Activated naive CD8-positive, alpha-beta T cell treated with anti-CD3 and anti-CD28 coated beads, Interleukin-2, amount 10 ng/mL, durations not matched to agents 7 days and 5 days (primary cell): ENCODE results near the gene TLNRD1. TPM values are rescaled to one million over a fixed set of nuclear protein-coding genes. Genes with fewer than 3 reads are reported as not detected.

Experiments used
- ATAC-seq: fragments of 150-1000 bp; cut with Tn5 transposase; one replicate; pipeline ENCODE4 v1.10.0; 2021; ENCODE audit warnings: low read depth, moderate library complexity
- POLR2A ChIA-PET: fragments of 350-600 bp; sonication (Branson Sonifier 250); formaldehyde crosslinking; loops from one replicate; lab custom pipeline; 2021; ENCODE audit warnings: antibody characterized with exemption; lab: Charles Lee
- DNase-seq: peaks from one replicate; pipeline ENCODE4 v3.0.0; 2021
- H3K27ac Mint-ChIP-seq: one replicate; pipeline ENCODE4 v1.8.0; 2022; ENCODE audit warnings: mild to moderate bottlenecking, mixed read lengths
- H3K27me3 Mint-ChIP-seq: one replicate; pipeline ENCODE4 v1.8.0; 2022; ENCODE audit warnings: mild to moderate bottlenecking, moderate library complexity, mixed read lengths
- H3K36me3 Mint-ChIP-seq: one replicate; pipeline ENCODE4 v1.8.0; 2021; ENCODE audit warnings: mild to moderate bottlenecking, mixed read lengths
- H3K4me1 Mint-ChIP-seq: one replicate; pipeline ENCODE4 v1.8.0; 2021; ENCODE audit warnings: mixed read lengths
- H3K4me3 Mint-ChIP-seq: one replicate; pipeline ENCODE4 v1.8.0; 2022; ENCODE audit warnings: mild to moderate bottlenecking, moderate library complexity, mixed read lengths
- H3K9me3 Mint-ChIP-seq: one replicate; pipeline ENCODE4 v1.8.0; 2021; ENCODE audit warnings: mixed read lengths
- total RNA-seq, 2 experiments: library from RNA; stranded (reverse); gene quantifications; one replicate each; pipeline ENCODE4 v1.2.3, GENCODE V29; 2021

Gene TLNRD1
- total RNA-seq, 2 experiments from 2014 or later: 24.0 to 24.5 TPM

DNA sequence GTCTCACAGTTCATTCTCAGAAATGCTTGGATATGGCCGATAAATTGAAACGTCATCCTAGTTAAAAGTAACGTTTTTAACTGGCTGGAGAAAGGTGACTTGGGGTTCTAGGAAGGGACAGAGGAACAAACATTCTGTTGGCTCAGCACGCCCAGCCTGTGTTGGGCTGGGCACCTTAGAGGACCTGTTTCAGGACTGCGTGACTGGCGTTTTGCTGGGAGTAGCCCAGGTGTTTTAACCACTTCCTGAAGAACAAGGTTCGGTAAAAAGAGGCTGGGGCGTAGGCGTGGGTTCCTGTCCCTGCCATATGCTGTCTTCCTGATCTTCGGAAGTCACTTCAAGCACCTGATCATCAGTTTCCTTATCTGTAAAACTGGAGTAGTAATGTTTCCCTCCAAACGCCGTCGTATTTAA is 1.1 kb upstream of the TLNRD1 start:
- peak; percentile 53 for DNase-seq
- H3K36me3 Mint-ChIP-seq: peaks cover 12% of the 10 kb centered on the region
- ATAC-seq: peak; percentile 20
- peaks cover 41% of the 10 kb centered on the region for H3K4me1 Mint-ChIP-seq
- H3K9me3 Mint-ChIP-seq: no peaks in the 10 kb centered on the region
- peak overlapping the region; percentile 99 for H3K4me3 Mint-ChIP-seq
- POLR2A ChIA-PET: interaction anchor here (0.6 to 3.3 kb wide), 6 partner anchors 9 to 1032 kb away, joined by 3 to 33 read pairs (median 3); no protein-coding TSS in a partner anchor
- peak overlapping the region; percentile 97 for H3K27ac Mint-ChIP-seq
- no peaks in the 10 kb centered on the region for H3K27me3 Mint-ChIP-seq

DNA sequence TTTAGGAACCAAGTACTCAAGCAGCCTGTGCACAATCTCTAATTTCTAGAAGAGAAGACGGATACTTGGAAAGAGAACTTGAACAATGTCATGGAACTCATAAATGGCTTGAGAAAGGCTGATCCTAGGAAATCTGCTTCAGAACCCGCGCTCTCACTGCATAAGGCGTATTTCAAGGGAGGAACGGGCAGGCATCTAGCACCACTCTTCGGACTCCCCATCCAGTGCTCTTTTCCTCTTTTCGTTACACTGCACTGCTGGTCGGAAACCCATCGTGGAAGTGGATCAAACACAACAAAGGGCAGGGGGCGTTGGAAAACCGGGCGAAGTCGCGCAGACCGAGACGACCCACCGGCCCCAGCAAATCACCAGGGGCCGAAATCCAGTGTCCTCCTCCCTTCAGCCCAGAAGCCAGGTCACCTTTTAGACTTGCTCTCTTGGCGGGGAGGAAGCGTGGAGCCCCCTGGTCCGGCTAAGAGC is 539 bp upstream of the TLNRD1 start:
- Mint-ChIP-seq H3K4me3 (peak overlapping the region; percentile 99), H3K36me3 (peaks cover 15% of the 10 kb centered on the region)

DNA sequence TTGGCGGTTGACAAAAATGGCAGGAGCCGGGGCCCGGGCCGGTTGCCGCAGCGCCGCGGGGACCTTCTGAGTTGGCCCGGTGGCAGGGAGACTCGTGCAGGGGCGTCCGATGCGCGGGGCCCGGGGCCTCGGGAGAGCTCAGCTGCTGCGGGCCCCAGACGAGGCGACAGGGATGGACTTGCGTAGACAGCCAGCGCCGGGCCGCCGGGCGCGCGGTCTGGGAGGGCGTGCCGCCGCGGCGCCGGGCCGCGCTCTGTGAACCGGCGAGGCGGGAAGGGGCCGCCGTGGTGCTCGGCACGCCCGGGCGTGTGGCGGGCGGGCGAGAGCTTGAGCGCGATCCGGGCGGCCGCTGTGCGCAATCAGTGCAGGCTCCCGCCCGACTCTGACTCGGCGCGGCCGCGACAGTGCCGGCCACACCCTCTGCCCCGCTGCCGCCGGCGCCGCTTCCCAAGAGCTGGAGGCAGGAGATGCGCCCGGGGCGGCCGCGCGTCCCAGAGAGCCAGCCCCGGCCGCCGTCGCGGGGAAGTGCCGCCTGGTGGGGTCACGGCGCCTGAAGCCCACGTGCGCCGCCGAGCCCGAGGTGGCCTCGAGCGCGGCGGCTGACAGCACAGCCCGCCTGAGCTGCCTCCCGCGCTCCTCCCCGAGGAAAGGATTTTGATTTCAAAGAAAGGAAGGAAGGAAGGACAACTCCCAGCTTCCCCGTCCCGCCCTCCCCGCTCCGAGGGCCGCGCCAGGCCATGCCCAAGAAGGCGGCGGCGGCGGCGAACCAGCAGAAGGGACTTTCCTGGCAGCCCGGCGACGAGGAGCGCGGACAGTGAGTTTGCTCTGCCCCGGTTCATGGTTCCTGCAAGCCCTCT is 657 bp downstream of the TLNRD1 start:
- no peaks in the 10 kb centered on the region for H3K27me3 Mint-ChIP-seq
- POLR2A ChIA-PET: interaction anchor here (0.9 to 3.3 kb wide), 12 partner anchors 9 to 1034 kb away, joined by 3 to 33 read pairs (median 4); no protein-coding TSS in a partner anchor
- H3K27ac Mint-ChIP-seq: peak overlapping the region; percentile 75
- H3K4me1 Mint-ChIP-seq: peaks cover 44% of the 10 kb centered on the region
- ATAC-seq: peak; percentile 43
- peaks cover 17% of the 10 kb centered on the region for H3K36me3 Mint-ChIP-seq
- H3K4me3 Mint-ChIP-seq: peak overlapping the region; percentile 99
- H3K9me3 Mint-ChIP-seq: no peaks in the 10 kb centered on the region
- DNase-seq: no peak

More for the DNA sequence above, 539 bp upstream of the TLNRD1 start:
- POLR2A ChIA-PET: interaction anchor here (0.6 to 3.3 kb wide), 9 partner anchors 9 to 1032 kb away, joined by 3 to 33 read pairs (median 3); no protein-coding TSS in a partner anchor
- Mint-ChIP-seq H3K27me3 (no peaks in the 10 kb centered on the region), H3K9me3 (no peaks in the 10 kb centered on the region), H3K27ac (peak overlapping the region; percentile 97), H3K4me1 (peaks cover 44% of the 10 kb centered on the region)
- DNase-seq (no peak), ATAC-seq (no peak)

DNA sequence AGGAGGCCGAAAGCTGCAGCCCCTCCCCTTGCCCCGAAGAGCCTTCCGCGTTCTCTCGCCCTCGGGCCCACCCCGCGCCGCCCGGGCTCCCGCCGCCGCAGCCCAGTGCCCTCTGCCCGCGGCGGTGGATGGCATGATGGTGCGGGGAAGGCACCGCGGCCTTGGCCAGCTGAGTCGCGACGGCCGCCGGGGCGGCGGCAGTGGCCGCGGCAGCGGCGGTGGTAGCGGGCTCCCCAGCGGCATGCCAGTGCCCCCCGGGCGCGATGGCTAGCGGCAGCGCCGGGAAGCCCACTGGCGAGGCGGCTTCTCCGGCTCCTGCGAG is 1.2 kb downstream of the TLNRD1 start:
- Mint-ChIP-seq H3K9me3 (no peaks in the 10 kb centered on the region), H3K27ac (peak overlapping the region; percentile 38), H3K4me1 (peaks cover 46% of the 10 kb centered on the region), H3K36me3 (peaks cover 17% of the 10 kb centered on the region), H3K4me3 (peak overlapping the region; percentile 84), H3K27me3 (no peaks in the 10 kb centered on the region)
- POLR2A ChIA-PET: interaction anchor here (1.1 to 3.3 kb wide), 9 partner anchors 9 to 325 kb away, joined by 3 to 33 read pairs (median 4); no protein-coding TSS in a partner anchor
- DNase-seq (no peak), ATAC-seq (no peak)

DNA sequence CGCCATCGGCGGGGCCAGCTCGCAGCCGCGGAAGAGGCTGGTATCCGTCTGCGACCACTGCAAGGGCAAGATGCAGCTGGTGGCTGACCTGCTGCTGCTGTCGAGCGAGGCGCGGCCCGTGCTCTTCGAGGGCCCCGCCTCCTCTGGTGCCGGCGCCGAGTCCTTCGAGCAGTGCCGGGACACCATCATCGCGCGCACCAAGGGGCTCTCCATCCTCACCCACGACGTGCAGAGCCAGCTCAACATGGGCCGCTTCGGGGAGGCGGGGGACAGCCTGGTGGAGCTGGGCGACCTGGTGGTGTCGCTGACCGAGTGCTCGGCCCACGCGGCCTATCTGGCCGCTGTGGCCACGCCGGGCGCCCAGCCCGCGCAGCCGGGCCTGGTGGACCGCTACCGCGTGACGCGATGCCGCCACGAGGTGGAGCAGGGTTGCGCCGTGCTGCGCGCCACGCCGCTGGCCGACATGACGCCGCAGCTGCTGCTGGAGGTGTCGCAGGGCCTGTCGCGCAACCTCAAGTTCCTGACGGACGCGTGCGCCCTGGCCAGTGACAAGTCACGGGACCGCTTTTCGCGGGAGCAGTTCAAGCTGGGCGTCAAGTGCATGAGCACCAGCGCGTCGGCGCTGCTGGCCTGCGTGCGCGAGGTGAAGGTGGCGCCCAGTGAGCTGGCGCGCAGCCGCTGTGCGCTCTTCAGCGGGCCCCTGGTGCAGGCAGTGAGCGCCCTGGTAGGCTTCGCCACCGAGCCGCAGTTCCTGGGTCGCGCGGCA is 1.8 kb downstream of the TLNRD1 start:
- Mint-ChIP-seq H3K27ac (peak overlapping the region; percentile 38), H3K27me3 (no peaks in the 10 kb centered on the region), H3K36me3 (peaks cover 18% of the 10 kb centered on the region), H3K4me1 (peaks cover 46% of the 10 kb centered on the region), H3K4me3 (peak overlapping the region; percentile 70), H3K9me3 (no peaks in the 10 kb centered on the region)
- POLR2A ChIA-PET: interaction anchor here (1.1 to 3.3 kb wide), 9 partner anchors 8 to 324 kb away, joined by 3 to 33 read pairs (median 4); no protein-coding TSS in a partner anchor
- no peak for ATAC-seq
- no peak for DNase-seq

DNA sequence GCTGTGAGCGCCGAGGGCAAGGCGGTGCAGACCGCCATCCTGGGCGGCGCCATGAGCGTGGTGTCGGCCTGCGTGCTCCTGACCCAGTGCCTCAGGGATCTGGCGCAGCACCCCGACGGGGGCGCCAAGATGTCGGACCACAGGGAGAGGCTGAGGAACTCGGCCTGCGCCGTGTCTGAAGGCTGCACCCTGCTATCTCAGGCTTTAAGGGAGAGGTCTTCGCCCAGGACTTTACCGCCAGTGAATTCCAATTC is 2.3 kb downstream of the TLNRD1 start:
- Mint-ChIP-seq H3K4me1 (peaks cover 49% of the 10 kb centered on the region), H3K4me3 (peak overlapping the region; percentile 78), H3K27ac (no peak overlapping the region), H3K36me3 (peaks cover 18% of the 10 kb centered on the region), H3K27me3 (no peaks in the 10 kb centered on the region), H3K9me3 (no peaks in the 10 kb centered on the region)
- DNase-seq: no peak
- ATAC-seq: no peak
- POLR2A ChIA-PET: interaction anchor here (2.4 kb wide), 1 partner anchor 15 kb away, joined by 7 read pairs; no protein-coding TSS in a partner anchor

DNA sequence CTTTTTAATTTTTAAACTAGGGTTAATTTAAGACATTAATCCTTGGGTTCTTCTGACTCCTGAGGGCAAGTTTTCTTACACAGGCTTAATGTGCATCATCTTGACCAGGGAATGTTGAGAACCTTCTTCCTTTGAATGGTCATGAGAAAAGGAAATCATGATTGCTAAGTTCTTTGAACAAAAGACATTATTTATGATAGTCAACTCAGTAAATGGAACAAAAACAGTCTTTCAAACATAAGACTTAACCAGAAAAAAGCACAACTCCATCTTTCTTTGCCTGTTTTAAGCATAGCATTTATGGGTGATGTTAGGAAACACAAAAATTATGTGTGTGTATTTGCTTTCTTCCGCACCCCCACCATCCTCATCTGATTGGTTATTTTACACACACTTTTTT is 5.4 kb downstream of the TLNRD1 start:
- H3K36me3 Mint-ChIP-seq: peaks cover 19% of the 10 kb centered on the region
- H3K9me3 Mint-ChIP-seq: no peaks in the 10 kb centered on the region
- no peak overlapping the region for H3K27ac Mint-ChIP-seq
- no peaks in the 10 kb centered on the region for H3K27me3 Mint-ChIP-seq
- H3K4me1 Mint-ChIP-seq: peaks cover 39% of the 10 kb centered on the region
- POLR2A ChIA-PET: no interaction called here
- H3K4me3 Mint-ChIP-seq: no peak overlapping the region
- DNase-seq (no peak), ATAC-seq (no peak)

DNA sequence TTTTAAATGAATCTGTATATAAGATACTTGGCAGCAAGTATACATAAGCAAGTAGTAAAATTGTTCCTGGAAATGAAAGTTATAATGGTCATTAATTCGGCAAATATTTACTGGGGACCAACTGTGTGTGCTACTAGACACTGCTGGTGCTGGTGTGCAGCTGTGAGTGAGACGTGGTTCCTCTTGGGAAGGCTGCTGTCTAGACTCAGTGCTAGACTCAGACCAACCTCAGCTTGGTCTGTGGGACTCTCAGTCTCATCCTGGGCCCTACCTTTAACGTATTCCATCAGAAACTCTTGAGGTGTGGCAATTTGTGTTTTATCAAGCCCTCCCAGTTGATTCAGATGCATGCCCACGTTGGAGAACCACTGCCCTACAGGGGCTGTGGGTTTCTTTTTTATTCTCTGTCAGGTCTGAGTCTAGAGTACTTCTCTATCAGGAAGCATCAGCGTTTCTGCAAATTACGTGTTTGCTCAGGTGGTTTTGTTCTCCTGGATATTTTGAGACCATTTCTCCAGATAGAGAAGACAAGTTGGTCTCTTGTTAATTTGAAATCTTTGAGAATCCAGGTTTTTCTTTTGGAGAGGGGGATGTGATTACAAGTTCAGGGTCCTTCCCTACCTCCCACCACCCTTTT is 6.8 kb downstream of the TLNRD1 start:
- H3K4me3 Mint-ChIP-seq: no peak overlapping the region
- H3K9me3 Mint-ChIP-seq: no peaks in the 10 kb centered on the region
- POLR2A ChIA-PET: no interaction called here
- H3K36me3 Mint-ChIP-seq: peaks cover 19% of the 10 kb centered on the region
- H3K27me3 Mint-ChIP-seq: no peaks in the 10 kb centered on the region
- H3K4me1 Mint-ChIP-seq: peaks cover 39% of the 10 kb centered on the region
- no peak overlapping the region for H3K27ac Mint-ChIP-seq
- ATAC-seq: no peak
- no peak for DNase-seq

DNA sequence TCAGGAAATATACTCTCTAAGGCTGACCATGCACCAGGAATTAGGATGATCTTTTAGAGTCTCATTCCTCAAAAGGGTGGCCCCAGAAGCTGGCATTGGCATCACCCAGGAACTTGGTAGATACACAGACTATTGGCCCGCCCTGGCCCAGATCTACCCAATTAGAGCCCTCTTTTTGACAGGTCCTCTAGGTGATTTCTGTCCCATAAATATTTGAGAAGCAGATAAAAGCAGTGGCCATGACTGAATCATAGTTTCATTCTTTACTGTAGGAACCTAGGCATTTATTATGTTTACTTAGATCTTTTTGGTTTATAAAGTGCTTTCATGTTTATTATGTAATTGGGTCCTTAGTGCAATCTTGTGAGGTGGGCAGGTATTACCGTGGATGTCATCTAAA is 7.6 kb downstream of the TLNRD1 start:
- H3K27ac Mint-ChIP-seq: no peak overlapping the region
- DNase-seq: no peak
- H3K27me3 Mint-ChIP-seq: no peaks in the 10 kb centered on the region
- no peak for ATAC-seq
- no peaks in the 10 kb centered on the region for H3K9me3 Mint-ChIP-seq
- POLR2A ChIA-PET: no interaction called here
- H3K4me3 Mint-ChIP-seq: no peak overlapping the region
- H3K4me1 Mint-ChIP-seq: peaks cover 36% of the 10 kb centered on the region
- H3K36me3 Mint-ChIP-seq: peaks cover 17% of the 10 kb centered on the region

DNA sequence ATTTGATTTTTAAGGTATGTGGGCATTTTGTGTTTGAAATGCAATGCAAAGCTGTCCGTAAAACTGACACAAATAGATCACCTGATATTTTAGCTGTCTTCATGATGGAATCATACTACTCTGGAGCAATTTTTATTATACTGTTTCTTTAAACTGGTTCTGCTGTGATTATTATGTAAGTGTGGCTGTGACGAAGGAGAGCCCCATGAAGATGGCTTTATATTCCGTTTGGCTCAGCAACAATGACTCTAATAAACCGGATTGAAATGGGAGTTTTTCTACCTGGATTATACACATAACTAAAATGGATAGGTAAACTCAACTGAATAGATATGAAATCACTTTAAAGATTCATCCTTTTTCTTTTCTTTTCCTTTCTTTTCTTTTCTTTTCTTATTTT is 9.4 kb downstream of the TLNRD1 start:
- Mint-ChIP-seq H3K27ac (no peak overlapping the region), H3K36me3 (peaks cover 7% of the 10 kb centered on the region), H3K9me3 (no peaks in the 10 kb centered on the region), H3K4me3 (no peak overlapping the region), H3K27me3 (no peaks in the 10 kb centered on the region), H3K4me1 (peaks cover 21% of the 10 kb centered on the region)
- POLR2A ChIA-PET: interaction anchor here (1.7 kb wide), 1 partner anchor 8 kb away, joined by 5 read pairs; no protein-coding TSS in a partner anchor
- DNase-seq (no peak), ATAC-seq (no peak)

DNA sequence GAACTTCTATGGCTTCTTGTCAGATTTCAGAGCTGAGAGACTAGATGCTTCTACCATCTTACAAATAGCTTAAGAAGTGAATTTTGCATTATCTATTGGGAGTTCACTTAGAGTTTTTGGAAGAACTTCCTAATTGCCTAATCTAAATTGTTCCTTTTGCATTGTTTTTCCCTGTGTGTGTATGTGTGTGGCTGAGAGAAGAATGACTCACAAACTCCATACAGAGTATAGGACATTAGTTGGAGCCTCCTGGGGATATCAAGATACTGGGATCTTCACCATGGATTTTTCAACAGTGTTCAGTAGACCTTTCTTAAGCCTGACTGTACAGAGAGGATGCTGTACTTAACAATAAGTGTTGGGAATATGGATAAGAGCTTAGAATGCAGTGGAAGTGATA is 10.9 kb downstream of the TLNRD1 start:
- DNase-seq (no peak), ATAC-seq (no peak)
- no peaks in the 10 kb centered on the region for H3K9me3 Mint-ChIP-seq
- POLR2A ChIA-PET: interaction anchor here (1.7 kb wide), 1 partner anchor 9 kb away, joined by 5 read pairs; no protein-coding TSS in a partner anchor
- H3K36me3 Mint-ChIP-seq: peaks cover 5% of the 10 kb centered on the region
- H3K27ac Mint-ChIP-seq: no peak overlapping the region
- no peak overlapping the region for H3K4me3 Mint-ChIP-seq
- peaks cover 1% of the 10 kb centered on the region for H3K27me3 Mint-ChIP-seq
- H3K4me1 Mint-ChIP-seq: peaks cover 15% of the 10 kb centered on the region

DNA sequence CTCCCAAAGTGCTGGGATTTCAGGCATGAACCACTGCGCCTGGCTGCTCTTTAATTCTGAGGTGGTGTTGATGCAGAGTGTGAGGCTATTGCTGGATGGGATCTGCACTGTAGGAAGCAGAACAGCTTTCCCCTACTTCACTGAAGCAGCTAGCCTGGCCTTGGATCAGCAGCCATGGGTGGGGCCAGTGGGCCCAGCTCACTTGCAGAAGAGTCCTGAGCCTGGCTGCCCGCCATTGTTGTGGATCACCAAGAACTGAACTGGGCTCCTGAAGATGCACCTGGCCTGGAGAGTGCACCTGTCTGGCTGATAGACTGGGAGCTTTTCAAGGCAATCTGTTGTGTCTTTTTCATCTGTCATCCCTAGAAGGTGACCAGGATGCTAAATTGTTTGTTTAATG is 11.9 kb downstream of the TLNRD1 start:
- Mint-ChIP-seq H3K27me3 (peaks cover 1% of the 10 kb centered on the region), H3K4me3 (no peak overlapping the region), H3K9me3 (no peaks in the 10 kb centered on the region), H3K36me3 (peaks cover 2% of the 10 kb centered on the region), H3K27ac (no peak overlapping the region), H3K4me1 (peaks cover 8% of the 10 kb centered on the region)
- POLR2A ChIA-PET: no interaction called here
- ATAC-seq (no peak), DNase-seq (no peak)

DNA sequence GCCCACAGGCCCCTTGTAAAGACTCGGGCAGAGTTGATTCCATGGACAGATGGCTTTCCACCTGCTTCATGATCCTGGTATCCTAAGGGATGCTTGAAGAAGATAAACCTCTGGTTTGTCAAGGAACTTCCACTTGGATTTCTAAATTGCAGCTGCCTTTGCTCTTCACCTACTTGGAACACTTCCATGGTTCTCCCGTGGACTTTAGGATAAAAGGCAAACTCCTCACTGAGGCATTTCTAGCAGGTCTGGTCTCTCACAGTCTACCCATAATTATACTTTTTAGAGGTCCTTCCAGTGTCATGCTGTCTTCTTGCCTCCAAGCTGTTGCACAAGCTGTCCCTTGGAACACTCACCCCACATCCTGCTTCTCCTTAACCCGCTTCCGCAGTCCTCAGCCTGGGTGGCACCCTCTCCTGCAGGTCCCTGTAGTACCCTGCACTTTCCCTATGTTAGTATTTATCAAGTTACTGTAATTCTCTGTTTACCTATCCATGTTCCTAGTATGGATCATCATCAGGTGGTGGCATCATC is 12.7 kb downstream of the TLNRD1 start:
- Mint-ChIP-seq H3K4me3 (no peak overlapping the region), H3K36me3 (peaks cover 2% of the 10 kb centered on the region), H3K9me3 (no peaks in the 10 kb centered on the region), H3K27me3 (peaks cover 1% of the 10 kb centered on the region), H3K27ac (no peak overlapping the region), H3K4me1 (peaks cover 5% of the 10 kb centered on the region)
- POLR2A ChIA-PET: no interaction called here
- ATAC-seq: no peak
- DNase-seq: no peak
